ENCODE results near the gene PSMF1. TPM values are rescaled to one million over a fixed set of nuclear protein-coding genes. Genes with fewer than 3 reads are reported as not detected.

Gene PSMF1
- total RNA-seq, 1 donor from 2014 or later = 46.8 TPM

GRCh38 chr20:1178623-1179022 lies 60.2 kb downstream of the PSMF1 start:
- no peaks in the 10 kb centered on the region for H3K9me3 ChIP-seq
- no peaks in the 10 kb centered on the region for H3K4me1 ChIP-seq
- H3K27ac ChIP-seq = no peak overlapping the region
- no peak for TF ChIP-seq CTCF (IDR thresholded peaks at IDR 0.05)
- H3K27me3 ChIP-seq = no peaks in the 10 kb centered on the region
- intact Hi-C loops (cut with DNase I) = no loop called here
- DNase-seq (ENCODE audit: low spot score in 2 of 2) = no peak
- H3K4me3 ChIP-seq = no peak overlapping the region
- H3K36me3 ChIP-seq = peaks cover 0 to 7% of the 10 kb centered on the region in 2 donors

- intact Hi-C loops (cut with DNase I) = no loop called here
- no peak for DNase-seq (ENCODE audit: low spot score in 2 of 2)
- peaks cover 4% of the 10 kb centered on the region in 2 donors for H3K4me1 ChIP-seq
- peaks cover 0 to 6% of the 10 kb centered on the region in 2 donors for H3K36me3 ChIP-seq
- peaks cover 7% of the 10 kb centered on the region for H3K27me3 ChIP-seq
- no peak for TF ChIP-seq CTCF (IDR thresholded peaks at IDR 0.05)
- no peaks in the 10 kb centered on the region for H3K9me3 ChIP-seq
- no peak overlapping the region for H3K27ac ChIP-seq
- H3K4me3 ChIP-seq = no peak overlapping the region
Measured at GRCh38 chr20:1180949-1181348, 62.5 kb downstream of the PSMF1 start.

- intact Hi-C loops (cut with DNase I) = no loop called here
- DNase-seq (ENCODE audit: low spot score in 2 of 2) = no peak
- Histone ChIP-seq H3K36me3 (no peaks in the 10 kb centered on the region), H3K4me3 (no peak overlapping the region), H3K27me3 (peaks cover 7% of the 10 kb centered on the region), H3K9me3 (no peaks in the 10 kb centered on the region), H3K27ac (no peak overlapping the region), H3K4me1 (peaks cover 4% of the 10 kb centered on the region in 2 donors)
- TF ChIP-seq CTCF (IDR thresholded peaks at IDR 0.05) = no peak
Measured at GRCh38 chr20:1182106-1182505, 63.7 kb downstream of the PSMF1 start.

GRCh38 chr20:1183153-1183552 lies 64.8 kb downstream of the PSMF1 start:
- TF ChIP-seq CTCF (IDR thresholded peaks at IDR 0.05) = no peak
- peaks cover 7% of the 10 kb centered on the region for H3K27me3 ChIP-seq
- no peak for DNase-seq (ENCODE audit: low spot score in 2 of 2)
- no peaks in the 10 kb centered on the region for H3K36me3 ChIP-seq
- no peaks in the 10 kb centered on the region for H3K9me3 ChIP-seq
- H3K27ac ChIP-seq = no peak overlapping the region
- no peak overlapping the region for H3K4me3 ChIP-seq
- intact Hi-C loops (cut with DNase I) = no loop called here
- peaks cover 4% of the 10 kb centered on the region in 2 donors for H3K4me1 ChIP-seq

- intact Hi-C loops (cut with DNase I) = no loop called here
- no peak for TF ChIP-seq CTCF (IDR thresholded peaks at IDR 0.05)
- H3K27me3 ChIP-seq = peaks cover 7% of the 10 kb centered on the region
Measured at GRCh38 chr20:1184260-1184637, 65.8 kb downstream of the PSMF1 start.

More at GRCh38 chr20:1184260-1184637, 65.8 kb downstream of the PSMF1 start:
- Histone ChIP-seq H3K36me3 (no peaks in the 10 kb centered on the region), H3K4me1 (peaks cover 4% of the 10 kb centered on the region in 2 donors), H3K27ac (no peak overlapping the region), H3K4me3 (no peak overlapping the region), H3K9me3 (no peaks in the 10 kb centered on the region)
- DNase-seq (ENCODE audit: low spot score in 2 of 2) = no peak
